Ureter (tissue), 1 donor: ENCODE results near the gene SCN3A. TPM values are rescaled to one million over a fixed set of nuclear protein-coding genes. Genes with fewer than 3 reads are reported as not detected.

Experiments
- DNase-seq: peaks from one replicate; pipeline ENCODE4 v3.0.0-alpha.2; 2020; ENCODE audit warnings: low spot score
- total RNA-seq: library from RNA; stranded (reverse); gene quantifications from one replicate; pipeline ENCODE4 v1.2.4, GENCODE V29; 2023
- donor health status: DM: yes; HTN: yes; CAD: no.

The SCN3A gene
- total RNA-seq, 1 donor from 2014 or later = 0.83 TPM

DNA sequence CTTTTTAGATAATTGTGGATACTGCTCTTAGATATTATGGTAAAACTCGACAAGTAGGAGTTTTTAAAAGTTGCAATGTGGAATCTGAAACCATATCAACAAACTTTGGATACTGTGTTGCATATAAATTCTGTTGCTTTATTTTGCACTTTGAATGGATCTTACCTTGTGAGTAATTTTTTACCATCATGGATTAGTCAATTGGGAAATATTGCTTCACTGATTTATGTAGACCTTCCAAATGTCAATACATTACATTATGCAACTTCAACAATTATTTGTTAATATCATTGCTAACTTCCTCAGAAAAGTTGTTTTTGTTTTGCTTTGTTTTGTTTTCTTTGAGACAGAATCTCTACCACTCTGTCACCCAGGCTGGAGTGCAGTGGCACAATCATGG, 146.5 kb downstream of the SCN3A start:
- no peak for DNase-seq

GRCh38 chr2:165056564-165056963, 147.3 kb downstream of the SCN3A start:
- no peak for DNase-seq

- DNase-seq = no peak
These were observed 148.6 kb downstream of the SCN3A start for GRCh38 chr2:165055082-165055851.

DNA sequence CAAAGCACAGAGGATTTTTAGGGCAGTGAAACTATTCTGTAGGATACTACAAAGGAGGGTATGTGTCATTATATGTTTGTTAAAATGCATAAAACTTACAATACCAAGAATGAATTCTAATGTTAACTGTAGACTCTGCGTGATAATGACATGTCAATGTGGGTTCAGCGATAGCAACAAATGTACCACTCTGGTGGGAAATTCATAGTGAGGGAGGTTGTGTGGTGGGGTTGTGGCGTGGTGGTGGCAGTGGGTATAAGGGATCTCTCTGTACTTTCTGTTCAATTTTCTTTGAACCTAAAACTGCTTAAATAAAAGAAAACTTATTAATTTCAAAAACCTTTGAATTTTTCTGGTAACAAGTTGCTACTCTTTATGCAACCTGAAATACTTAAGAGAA, 149.2 kb downstream of the SCN3A start:
- no peak for DNase-seq

- DNase-seq = no peak
These were observed 159.1 kb downstream of the SCN3A start for GRCh38 chr2:165044505-165045303.

Other genes starting within 250 kb of the SCN3A start
- gene SLC38A11, start 248.5 kb downstream of the SCN3A start, total RNA-seq = 2.4 TPM
- gene SCN2A, start 35.4 kb upstream of the SCN3A start, total RNA-seq = 0.29 TPM